ENCODE results near the gene MTUS2.

GRCh38 chr13:29022968-29023367 is 202.8 kb downstream of the MTUS2 start:
- TF ChIP-seq ESRRB (CRISPR knock-in tag; IDR thresholded peaks at IDR 0.05; ENCODE audit: borderline replicate concordance) (no peak), BHLHE40 (IDR thresholded peaks at IDR 0.05; ENCODE audit: low read length) (no peak), SP1 (CRISPR knock-in tag; IDR thresholded peaks at IDR 0.05) (no peak), MAFF (IDR thresholded peaks at IDR 0.05; ENCODE audit: low read length) (no peak)

All from K562 (cell line).